Stimulated activated CD8-positive, alpha-beta memory T cell treated with anti-CD3 and anti-CD28 coated beads, Interleukin-15, amount 100 ng/mL, for 1 hour (primary cell): Measurements from ENCODE around the gene MZT2A.
"Not testable (repeated sequence)": the region's sequence is repeated elsewhere in the genome, so short reads cannot be mapped to it uniquely, and the experiment has no call there.

Experiments
- DNase-seq: peaks from one replicate; pipeline ENCODE4 v3.0.0-alpha.2; 2020; ENCODE audit warnings: low read depth

Gene MZT2A

GRCh38 chr2:131451265-131451949 lies 40.8 kb downstream of the MZT2A start:
- not testable (repeated sequence) for DNase-seq

- DNase-seq, result not testable (repeated sequence)
Observed at GRCh38 chr2:131447981-131448380, 44.2 kb downstream of the MZT2A start.

GRCh38 chr2:131445896-131446295 lies 46.3 kb downstream of the MZT2A start:
- no peak for DNase-seq

- DNase-seq, result not testable (repeated sequence)
Observed at GRCh38 chr2:131445515-131445797, 46.7 kb downstream of the MZT2A start.

- DNase-seq, result not testable (repeated sequence)
Observed at GRCh38 chr2:131444736-131445514, 47.3 kb downstream of the MZT2A start.

GRCh38 chr2:131440742-131441468 lies 51.3 kb downstream of the MZT2A start:
- DNase-seq, result not testable (repeated sequence)
